ENCODE measurements around the gene CNTNAP2. TPM values are rescaled to one million over a fixed set of nuclear protein-coding genes. Genes with fewer than 3 reads are reported as not detected.

The CNTNAP2 gene
- total RNA-seq, 1 experiment from 2014 or later: 64.5 TPM

DNA sequence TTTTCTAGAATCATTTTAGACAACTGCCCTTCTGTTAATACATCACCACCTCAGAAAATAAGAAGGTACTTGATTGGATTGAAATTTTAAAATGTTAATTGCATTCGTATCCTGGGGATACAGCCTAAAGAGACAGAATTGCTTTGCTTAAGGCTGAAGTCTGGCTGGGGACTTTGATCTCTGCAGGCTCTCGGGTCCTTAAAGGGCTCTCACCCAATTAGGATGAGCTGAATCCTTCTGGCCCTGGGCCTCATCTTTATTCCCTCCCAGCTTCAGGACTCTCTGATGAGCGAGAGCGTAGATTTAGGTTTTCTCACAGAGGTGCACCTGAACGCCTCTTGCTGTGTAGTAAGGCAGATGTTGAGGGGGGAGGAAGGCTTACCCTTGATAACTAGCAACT, 1998.7 kb downstream of the CNTNAP2 start:
- H2BK20ac ChIP-seq (ENCODE audit: low read depth, low read length, poor library complexity, severe bottlenecking): no peak overlapping the region
- no CpG with 5 or more reads among the region's 5 CpGs for WGBS (ENCODE audit: extremely low coverage, insufficient read length, low lambda C conversion rate)
- H3K4me2 ChIP-seq (ENCODE audit: insufficient read depth, insufficient read length, low read length): no peak overlapping the region
- no peak overlapping the region for H3K4ac ChIP-seq (ENCODE audit: low read depth, low read length)
- no peak overlapping the region for H2BK12ac ChIP-seq (ENCODE audit: insufficient read length, low read depth, low read length)
- no peak overlapping the region for H3K18ac ChIP-seq (ENCODE audit: insufficient read length, low read depth, low read length)
- no peak overlapping the region for H3K23ac ChIP-seq (ENCODE audit: insufficient read length, low read depth, low read length)
- no peaks in the 10 kb centered on the region for H4K20me1 ChIP-seq (ENCODE audit: control insufficient read depth, insufficient read depth, insufficient read length)
- no peak for DNase-seq
- no peak overlapping the region for H3K9ac ChIP-seq (ENCODE audit: extremely low read depth, insufficient read length, low read length)
- H3K23me2 ChIP-seq (ENCODE audit: insufficient read length, low read depth, low read length, poor library complexity, severe bottlenecking): no peaks in the 10 kb centered on the region
- H3K27me3 Mint-ChIP-seq (ENCODE audit: low read depth): no peaks in the 10 kb centered on the region; the same call in 1 of the 2 replicates
- no peak overlapping the region for H2BK120ac ChIP-seq (ENCODE audit: low read depth, low read length, poor library complexity, severe bottlenecking)
- peaks cover 4 to 10% of the 10 kb centered on the region in 2 experiments; a peak in 3 of 4 replicates for H3K4me1 Mint-ChIP-seq
- H3K9me3 ChIP-seq (ENCODE audit: control insufficient read depth, low read depth, low read length): no peaks in the 10 kb centered on the region
- H3K36me3 Mint-ChIP-seq (ENCODE audit: insufficient read depth in 1 of 3, low read depth in 3 of 3): no peaks in the 10 kb centered on the region; a peak in 1 of 7 replicates
- no peak overlapping the region for H2AK5ac ChIP-seq (ENCODE audit: insufficient read length, low read length)
- TF ChIP-seq, protein P1, sequence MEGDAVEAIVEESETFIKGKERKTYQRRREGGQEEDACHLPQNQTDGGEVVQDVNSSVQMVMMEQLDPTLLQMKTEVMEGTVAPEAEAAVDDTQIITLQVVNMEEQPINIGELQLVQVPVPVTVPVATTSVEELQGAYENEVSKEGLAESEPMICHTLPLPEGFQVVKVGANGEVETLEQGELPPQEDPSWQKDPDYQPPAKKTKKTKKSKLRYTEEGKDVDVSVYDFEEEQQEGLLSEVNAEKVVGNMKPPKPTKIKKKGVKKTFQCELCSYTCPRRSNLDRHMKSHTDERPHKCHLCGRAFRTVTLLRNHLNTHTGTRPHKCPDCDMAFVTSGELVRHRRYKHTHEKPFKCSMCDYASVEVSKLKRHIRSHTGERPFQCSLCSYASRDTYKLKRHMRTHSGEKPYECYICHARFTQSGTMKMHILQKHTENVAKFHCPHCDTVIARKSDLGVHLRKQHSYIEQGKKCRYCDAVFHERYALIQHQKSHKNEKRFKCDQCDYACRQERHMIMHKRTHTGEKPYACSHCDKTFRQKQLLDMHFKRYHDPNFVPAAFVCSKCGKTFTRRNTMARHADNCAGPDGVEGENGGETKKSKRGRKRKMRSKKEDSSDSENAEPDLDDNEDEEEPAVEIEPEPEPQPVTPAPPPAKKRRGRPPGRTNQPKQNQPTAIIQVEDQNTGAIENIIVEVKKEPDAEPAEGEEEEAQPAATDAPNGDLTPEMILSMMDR (conservative IDR thresholded peaks at IDR 0.05): no peak
- H3K56ac ChIP-seq (ENCODE audit: insufficient read length, low read depth, low read length): no peak overlapping the region
- no peak overlapping the region for H4K8ac ChIP-seq (replicated peaks; ENCODE audit: insufficient read length, low read depth, low read length)
- peaks cover 2 to 8% of the 10 kb centered on the region in 2 experiments; a peak in 3 of 5 replicates for H3K9me3 Mint-ChIP-seq
- no peak overlapping the region for H4K5ac ChIP-seq (ENCODE audit: insufficient read length, low read depth, low read length)
- H3K27ac ChIP-seq (ENCODE audit: insufficient read length, low read depth, low read length): no peak overlapping the region
- no peak overlapping the region for H3K4me3 Mint-ChIP-seq
- H3K4me1 ChIP-seq (ENCODE audit: insufficient read depth, low read length): no peaks in the 10 kb centered on the region; the same call in 1 of the 2 replicates
- no peak overlapping the region for H4K91ac ChIP-seq (ENCODE audit: insufficient read length, low read depth, low read length)
- no peak overlapping the region for H2BK15ac ChIP-seq (ENCODE audit: low read depth, low read length)
- H3K27ac Mint-ChIP-seq: no peak overlapping the region
- H3T11ph ChIP-seq (ENCODE audit: low read length): no peak overlapping the region
- no peaks in the 10 kb centered on the region for H3K79me2 ChIP-seq (ENCODE audit: insufficient read depth, low read length)
- no peak overlapping the region for H3K14ac ChIP-seq (ENCODE audit: insufficient read depth, low read length)
- no peak overlapping the region for H2AFZ ChIP-seq (ENCODE audit: low read length)
- H3K27me3 ChIP-seq (ENCODE audit: insufficient read depth, low read length): no peaks in the 10 kb centered on the region
- H3K79me1 ChIP-seq (ENCODE audit: insufficient read depth, low read depth, low read length, poor library complexity, severe bottlenecking): no peaks in the 10 kb centered on the region
- H2BK5ac ChIP-seq (ENCODE audit: insufficient read length, low read length): no peak overlapping the region
